ENCODE results near the gene WNT16.

The WNT16 gene

DNA sequence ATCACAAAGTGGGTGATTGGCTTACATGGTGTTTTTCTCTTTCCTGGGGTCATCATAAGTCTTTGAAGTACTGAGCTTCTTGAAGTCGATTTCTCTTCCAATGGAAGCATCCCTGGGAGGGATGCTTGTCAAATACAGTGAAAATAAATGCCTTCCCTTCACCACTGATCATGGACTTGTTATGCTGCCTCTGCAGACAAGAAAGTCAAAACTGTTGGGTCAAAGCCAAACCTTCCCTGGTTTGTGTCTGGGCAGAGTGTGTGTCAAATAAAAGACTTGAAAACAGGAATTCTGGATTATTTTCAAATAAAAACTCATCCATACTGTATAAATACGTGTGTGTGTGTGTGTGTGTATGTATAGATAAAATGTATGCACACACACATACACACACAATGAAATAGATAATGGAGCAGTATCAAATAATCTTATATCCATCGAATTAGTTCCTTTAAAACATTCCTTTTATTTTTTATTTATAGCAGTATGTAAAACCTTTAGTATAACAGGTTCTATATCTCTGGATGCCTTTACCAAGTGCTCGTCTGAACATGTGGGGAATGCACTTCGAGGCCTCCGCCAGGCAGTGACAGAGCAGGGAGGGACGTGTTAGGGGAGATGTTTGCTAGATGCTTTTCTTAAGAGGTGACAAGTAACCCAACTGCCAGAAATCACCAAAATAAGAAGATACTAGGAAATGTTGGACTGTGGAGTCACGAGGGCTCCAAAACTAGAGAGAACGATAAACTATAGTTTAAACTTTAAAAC is 27.2 kb upstream of the WNT16 start:
- TF ChIP-seq SUZ12 (IDR thresholded peaks at IDR 0.05; ENCODE audit: extremely low read depth, insufficient read depth, insufficient read length), result no peak
- no peak for TF ChIP-seq ZNF274 (IDR thresholded peaks at IDR 0.05; ENCODE audit: low read depth, low read length)
- no peak for TF ChIP-seq YY1 (IDR thresholded peaks at IDR 0.05; ENCODE audit: insufficient read depth, insufficient read length)
- H3K36me3 ChIP-seq (ENCODE audit: insufficient read depth, insufficient read length, low read length), result no peaks in the 10 kb centered on the region
- DNase-seq (ENCODE audit: low read depth, low spot score), result no peak

DNA sequence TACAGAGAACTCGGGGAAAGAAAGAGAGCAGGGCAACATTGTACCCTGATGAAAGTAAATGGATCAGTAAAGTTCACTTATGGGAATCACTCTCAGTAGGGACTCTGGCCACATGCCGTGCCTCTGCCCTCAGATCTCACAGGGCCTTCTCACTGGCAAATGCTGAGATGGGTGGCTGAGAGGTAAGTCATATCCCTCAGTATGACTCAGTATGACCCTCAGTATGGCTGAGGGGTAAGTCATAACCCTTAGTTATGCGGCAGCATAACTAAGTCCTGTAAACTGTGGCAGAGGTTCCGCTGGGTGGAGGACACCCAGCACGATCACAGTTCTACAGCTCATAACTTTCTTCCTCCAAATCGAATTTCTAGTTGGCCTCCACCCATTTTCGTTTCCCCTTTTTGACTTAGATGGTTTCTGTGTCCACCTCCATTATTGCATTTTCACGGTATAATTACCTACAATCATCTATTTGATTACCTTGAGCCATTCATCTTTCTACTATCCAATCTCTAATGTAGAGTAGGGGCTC is 26.5 kb upstream of the WNT16 start:
- Histone ChIP-seq H3K9ac (ENCODE audit: insufficient read length, low read depth) (no peak overlapping the region), H3K9me3 (ENCODE audit: insufficient read depth, low read length) (no peaks in the 10 kb centered on the region), H3K4me3 (ENCODE audit: insufficient read length, low read depth) (no peak overlapping the region), H3K36me3 (ENCODE audit: insufficient read depth, insufficient read length, low read length) (no peaks in the 10 kb centered on the region), H3K4me1 (ENCODE audit: insufficient read depth, insufficient read length) (no peaks in the 10 kb centered on the region), H3K27me3 (ENCODE audit: insufficient read depth, insufficient read length) (no peaks in the 10 kb centered on the region)
- no peak for DNase-seq (ENCODE audit: low read depth, low spot score)
- TF ChIP-seq YY1 (IDR thresholded peaks at IDR 0.05; ENCODE audit: insufficient read depth, insufficient read length), result no peak

More for the DNA sequence above, 27.2 kb upstream of the WNT16 start:
- no peaks in the 10 kb centered on the region for H3K9me3 ChIP-seq (ENCODE audit: insufficient read depth, low read length)
- no peaks in the 10 kb centered on the region for H3K27me3 ChIP-seq (ENCODE audit: insufficient read depth, insufficient read length)
- H3K4me1 ChIP-seq (ENCODE audit: insufficient read depth, insufficient read length), result no peaks in the 10 kb centered on the region
- no peak overlapping the region for H3K9ac ChIP-seq (ENCODE audit: insufficient read length, low read depth)
- no peak overlapping the region for H3K4me3 ChIP-seq (ENCODE audit: insufficient read length, low read depth)

DNA sequence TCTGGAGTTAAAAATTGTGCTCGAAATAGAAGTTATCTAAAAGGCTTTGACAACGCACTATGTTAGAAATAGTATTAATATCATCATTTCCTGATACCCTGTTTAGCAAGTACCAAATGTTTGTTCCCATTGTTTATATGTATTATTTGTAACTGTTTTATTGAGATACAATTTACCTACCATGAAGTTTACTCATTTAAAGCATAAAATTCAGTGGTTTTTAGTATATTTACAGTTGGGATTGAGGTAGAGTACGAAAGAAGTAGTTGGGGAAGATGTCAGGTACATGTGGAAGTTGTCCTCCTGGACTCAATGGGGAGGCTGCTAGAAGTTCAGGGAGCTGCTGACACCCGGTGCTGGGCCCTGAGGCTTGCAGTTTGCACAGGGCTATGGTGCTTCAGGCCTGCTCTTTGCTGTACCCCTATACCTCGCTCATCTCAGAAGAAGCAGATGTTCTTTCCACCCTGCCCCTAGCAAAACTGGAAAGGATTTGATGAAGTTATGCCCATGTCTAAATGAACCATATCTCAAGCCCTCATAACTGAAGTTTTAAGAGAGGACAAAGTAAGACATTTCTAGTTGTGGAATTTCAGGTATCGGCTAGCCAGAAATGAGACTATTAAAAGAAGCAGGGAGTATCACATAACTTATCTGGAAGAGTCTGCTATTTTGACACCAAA is 25.2 kb upstream of the WNT16 start:
- DNase-seq (ENCODE audit: low read depth, low spot score), result no peak
- no peaks in the 10 kb centered on the region for H3K36me3 ChIP-seq (ENCODE audit: insufficient read depth, insufficient read length, low read length)
- no peaks in the 10 kb centered on the region for H3K27me3 ChIP-seq (ENCODE audit: insufficient read depth, insufficient read length)
- no peaks in the 10 kb centered on the region for H3K9me3 ChIP-seq (ENCODE audit: insufficient read depth, low read length)
- no peaks in the 10 kb centered on the region for H3K4me1 ChIP-seq (ENCODE audit: insufficient read depth, insufficient read length)
- H3K4me3 ChIP-seq (ENCODE audit: insufficient read length, low read depth), result no peak overlapping the region
- TF ChIP-seq YY1 (IDR thresholded peaks at IDR 0.05; ENCODE audit: insufficient read depth, insufficient read length) (no peak), SUZ12 (IDR thresholded peaks at IDR 0.05; ENCODE audit: extremely low read depth, insufficient read depth, insufficient read length) (no peak), ZNF274 (IDR thresholded peaks at IDR 0.05; ENCODE audit: low read depth, low read length) (no peak)
- no peak overlapping the region for H3K9ac ChIP-seq (ENCODE audit: insufficient read length, low read depth)

- H3K4me1 ChIP-seq (ENCODE audit: insufficient read depth, insufficient read length), result no peaks in the 10 kb centered on the region
- no peak for DNase-seq (ENCODE audit: low read depth, low spot score)
- no peak overlapping the region for H3K9ac ChIP-seq (ENCODE audit: insufficient read length, low read depth)
- TF ChIP-seq ZNF274 (IDR thresholded peaks at IDR 0.05; ENCODE audit: low read depth, low read length), result no peak
- TF ChIP-seq YY1 (IDR thresholded peaks at IDR 0.05; ENCODE audit: insufficient read depth, insufficient read length), result no peak
- TF ChIP-seq SUZ12 (IDR thresholded peaks at IDR 0.05; ENCODE audit: extremely low read depth, insufficient read depth, insufficient read length), result no peak
- no peaks in the 10 kb centered on the region for H3K36me3 ChIP-seq (ENCODE audit: insufficient read depth, insufficient read length, low read length)
- no peak overlapping the region for H3K4me3 ChIP-seq (ENCODE audit: insufficient read length, low read depth)
- H3K9me3 ChIP-seq (ENCODE audit: insufficient read depth, low read length), result no peaks in the 10 kb centered on the region
- no peaks in the 10 kb centered on the region for H3K27me3 ChIP-seq (ENCODE audit: insufficient read depth, insufficient read length)
These were observed 24.6 kb upstream of the WNT16 start for GRCh38 chr7:121304102-121304658.

- DNase-seq (ENCODE audit: low read depth, low spot score), result no peak
These were observed 23.7 kb upstream of the WNT16 start for GRCh38 chr7:121305109-121305508.

GRCh38 chr7:121306565-121306964 is 22.2 kb upstream of the WNT16 start:
- no peak overlapping the region for H3K9ac ChIP-seq (ENCODE audit: insufficient read length, low read depth)
- DNase-seq (ENCODE audit: low read depth, low spot score), result no peak
- H3K4me1 ChIP-seq (ENCODE audit: insufficient read depth, insufficient read length), result no peaks in the 10 kb centered on the region
- no peaks in the 10 kb centered on the region for H3K36me3 ChIP-seq (ENCODE audit: insufficient read depth, insufficient read length, low read length)
- no peak overlapping the region for H3K4me3 ChIP-seq (ENCODE audit: insufficient read length, low read depth)
- H3K9me3 ChIP-seq (ENCODE audit: insufficient read depth, low read length), result no peaks in the 10 kb centered on the region
- TF ChIP-seq SUZ12 (IDR thresholded peaks at IDR 0.05; ENCODE audit: extremely low read depth, insufficient read depth, insufficient read length) (no peak), YY1 (IDR thresholded peaks at IDR 0.05; ENCODE audit: insufficient read depth, insufficient read length) (no peak), ZNF274 (IDR thresholded peaks at IDR 0.05; ENCODE audit: low read depth, low read length) (no peak)
- H3K27me3 ChIP-seq (ENCODE audit: insufficient read depth, insufficient read length), result no peaks in the 10 kb centered on the region

More at GRCh38 chr7:121305109-121305508, 23.7 kb upstream of the WNT16 start:
- TF ChIP-seq YY1 (IDR thresholded peaks at IDR 0.05; ENCODE audit: insufficient read depth, insufficient read length) (no peak), ZNF274 (IDR thresholded peaks at IDR 0.05; ENCODE audit: low read depth, low read length) (no peak), SUZ12 (IDR thresholded peaks at IDR 0.05; ENCODE audit: extremely low read depth, insufficient read depth, insufficient read length) (no peak)
- H3K9ac ChIP-seq (ENCODE audit: insufficient read length, low read depth), result no peak overlapping the region
- no peaks in the 10 kb centered on the region for H3K27me3 ChIP-seq (ENCODE audit: insufficient read depth, insufficient read length)
- no peaks in the 10 kb centered on the region for H3K9me3 ChIP-seq (ENCODE audit: insufficient read depth, low read length)
- no peak overlapping the region for H3K4me3 ChIP-seq (ENCODE audit: insufficient read length, low read depth)
- H3K36me3 ChIP-seq (ENCODE audit: insufficient read depth, insufficient read length, low read length), result no peaks in the 10 kb centered on the region
- no peaks in the 10 kb centered on the region for H3K4me1 ChIP-seq (ENCODE audit: insufficient read depth, insufficient read length)

DNA sequence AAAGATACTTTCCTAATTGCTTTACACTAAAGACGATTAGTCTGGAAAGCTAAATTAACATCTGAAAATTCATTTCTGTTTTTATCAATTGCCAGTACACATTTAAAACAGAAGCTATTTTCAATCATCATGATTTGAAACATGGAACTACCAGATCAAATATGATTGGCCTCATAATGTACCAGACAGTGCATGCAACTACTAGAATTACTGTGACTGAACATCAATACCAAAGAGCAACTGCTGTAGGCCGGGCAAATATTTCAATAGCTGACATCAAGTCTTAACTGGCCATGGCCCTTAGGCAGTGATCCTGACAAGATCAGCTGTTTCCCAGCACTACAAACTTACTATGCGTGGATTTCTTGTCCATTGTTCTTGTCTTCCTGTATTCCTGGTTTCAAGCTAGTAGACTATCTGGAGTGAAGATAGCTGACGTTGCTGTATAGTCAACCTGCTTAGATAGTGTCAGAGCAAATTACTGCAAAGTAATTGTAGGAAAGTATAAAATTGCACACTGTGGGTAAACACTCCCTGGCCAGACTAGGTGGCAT is 21.7 kb upstream of the WNT16 start:
- Histone ChIP-seq H3K9ac (ENCODE audit: insufficient read length, low read depth) (no peak overlapping the region), H3K36me3 (ENCODE audit: insufficient read depth, insufficient read length, low read length) (no peaks in the 10 kb centered on the region)
- DNase-seq (ENCODE audit: low read depth, low spot score), result no peak

More for the DNA sequence above, 21.7 kb upstream of the WNT16 start:
- no peaks in the 10 kb centered on the region for H3K27me3 ChIP-seq (ENCODE audit: insufficient read depth, insufficient read length)
- TF ChIP-seq ZNF274 (IDR thresholded peaks at IDR 0.05; ENCODE audit: low read depth, low read length) (no peak), SUZ12 (IDR thresholded peaks at IDR 0.05; ENCODE audit: extremely low read depth, insufficient read depth, insufficient read length) (no peak), YY1 (IDR thresholded peaks at IDR 0.05; ENCODE audit: insufficient read depth, insufficient read length) (no peak)
- H3K4me1 ChIP-seq (ENCODE audit: insufficient read depth, insufficient read length), result no peaks in the 10 kb centered on the region
- H3K4me3 ChIP-seq (ENCODE audit: insufficient read length, low read depth), result no peak overlapping the region
- H3K9me3 ChIP-seq (ENCODE audit: insufficient read depth, low read length), result no peaks in the 10 kb centered on the region

All from NT2/D1 (cell line).